Measurements from ENCODE around the gene ANKRD33.

The ANKRD33 gene

GRCh38 chr12:51848326-51848727, 39.6 kb upstream of the ANKRD33 start, which contains the start of gene FIGNL2:
Gene FIGNL2, minus strand, starts transcription at chr12:51848718. Its CDS starts 26,305 bp downstream, at chr12:51822413.
- H3K4me1 ChIP-seq (ENCODE audit: control insufficient read depth, insufficient read depth, low read length), result peaks cover 3% of the 10 kb centered on the region

GRCh38 chr12:51848841-51849735, 38.8 kb upstream of the ANKRD33 start:
- peaks cover 3% of the 10 kb centered on the region for H3K4me1 ChIP-seq (ENCODE audit: control insufficient read depth, insufficient read depth, low read length)
- no peaks in the 10 kb centered on the region for H3K36me3 ChIP-seq (ENCODE audit: control insufficient read depth, insufficient read depth, low read length, severe bottlenecking)
- peak; percentile 34 for DNase-seq (ENCODE audit: low read depth)
- H3K9me3 ChIP-seq (ENCODE audit: control insufficient read depth, low read length), result no peaks in the 10 kb centered on the region
- no peak overlapping the region for H3K9ac ChIP-seq (ENCODE audit: low read length)
- peaks cover 25% of the 10 kb centered on the region for H3K27me3 ChIP-seq (replicated peaks; ENCODE audit: control insufficient read depth, insufficient read depth, low read length)
- no peak overlapping the region for H3K4me3 ChIP-seq (ENCODE audit: low read length)

More at GRCh38 chr12:51848326-51848727, 39.6 kb upstream of the ANKRD33 start, which contains the start of gene FIGNL2:
- no peaks in the 10 kb centered on the region for H3K36me3 ChIP-seq (ENCODE audit: control insufficient read depth, insufficient read depth, low read length, severe bottlenecking)
- peak; percentile 41 for DNase-seq (ENCODE audit: low read depth)
- peaks cover 29% of the 10 kb centered on the region for H3K27me3 ChIP-seq (replicated peaks; ENCODE audit: control insufficient read depth, insufficient read depth, low read length)
- peak within 1 kb of the TSS; percentile 33 for H3K4me3 ChIP-seq (ENCODE audit: low read length)
- H3K9ac ChIP-seq (ENCODE audit: low read length), result no peak within 1 kb of the TSS
- H3K9me3 ChIP-seq (ENCODE audit: control insufficient read depth, low read length), result no peaks in the 10 kb centered on the region

- Histone ChIP-seq H3K4me3 (ENCODE audit: low read length) (no peak overlapping the region), H3K9me3 (ENCODE audit: control insufficient read depth, low read length) (no peaks in the 10 kb centered on the region), H3K4me1 (ENCODE audit: control insufficient read depth, insufficient read depth, low read length) (peaks cover 3% of the 10 kb centered on the region), H3K36me3 (ENCODE audit: control insufficient read depth, insufficient read depth, low read length, severe bottlenecking) (no peaks in the 10 kb centered on the region), H3K9ac (ENCODE audit: low read length) (no peak overlapping the region), H3K27me3 (replicated peaks; ENCODE audit: control insufficient read depth, insufficient read depth, low read length) (peaks cover 12% of the 10 kb centered on the region)
- DNase-seq (ENCODE audit: low read depth), result no peak
These were observed 37.6 kb upstream of the ANKRD33 start for GRCh38 chr12:51850081-51850964.

GRCh38 chr12:51850965-51851299, 37.0 kb upstream of the ANKRD33 start:
- Histone ChIP-seq H3K9ac (ENCODE audit: low read length) (no peak overlapping the region), H3K9me3 (ENCODE audit: control insufficient read depth, low read length) (no peaks in the 10 kb centered on the region), H3K36me3 (ENCODE audit: control insufficient read depth, insufficient read depth, low read length, severe bottlenecking) (no peaks in the 10 kb centered on the region), H3K4me3 (ENCODE audit: low read length) (no peak overlapping the region), H3K27me3 (replicated peaks; ENCODE audit: control insufficient read depth, insufficient read depth, low read length) (peaks cover 7% of the 10 kb centered on the region), H3K4me1 (ENCODE audit: control insufficient read depth, insufficient read depth, low read length) (peaks cover 7% of the 10 kb centered on the region)
- DNase-seq (ENCODE audit: low read depth), result no peak

GRCh38 chr12:51851413-51852124, 36.3 kb upstream of the ANKRD33 start:
- Histone ChIP-seq H3K4me3 (ENCODE audit: low read length) (no peak overlapping the region), H3K9ac (ENCODE audit: low read length) (no peak overlapping the region), H3K9me3 (ENCODE audit: control insufficient read depth, low read length) (no peaks in the 10 kb centered on the region), H3K4me1 (ENCODE audit: control insufficient read depth, insufficient read depth, low read length) (peaks cover 13% of the 10 kb centered on the region), H3K36me3 (ENCODE audit: control insufficient read depth, insufficient read depth, low read length, severe bottlenecking) (no peaks in the 10 kb centered on the region), H3K27me3 (replicated peaks; ENCODE audit: control insufficient read depth, insufficient read depth, low read length) (peaks cover under 1% of the 10 kb centered on the region)
- DNase-seq (ENCODE audit: low read depth), result no peak

- Histone ChIP-seq H3K9ac (ENCODE audit: low read length) (no peak overlapping the region), H3K9me3 (ENCODE audit: control insufficient read depth, low read length) (no peaks in the 10 kb centered on the region), H3K36me3 (ENCODE audit: control insufficient read depth, insufficient read depth, low read length, severe bottlenecking) (no peaks in the 10 kb centered on the region), H3K4me1 (ENCODE audit: control insufficient read depth, insufficient read depth, low read length) (peaks cover 14% of the 10 kb centered on the region), H3K27me3 (replicated peaks; ENCODE audit: control insufficient read depth, insufficient read depth, low read length) (no peaks in the 10 kb centered on the region), H3K4me3 (ENCODE audit: low read length) (no peak overlapping the region)
- peak; percentile 48 for DNase-seq (ENCODE audit: low read depth)
These were observed 35.3 kb upstream of the ANKRD33 start for GRCh38 chr12:51852404-51853137.

- DNase-seq (ENCODE audit: low read depth), result peak; percentile 55
- H3K27me3 ChIP-seq (replicated peaks; ENCODE audit: control insufficient read depth, insufficient read depth, low read length), result no peaks in the 10 kb centered on the region
- no peaks in the 10 kb centered on the region for H3K9me3 ChIP-seq (ENCODE audit: control insufficient read depth, low read length)
- H3K4me1 ChIP-seq (ENCODE audit: control insufficient read depth, insufficient read depth, low read length), result peaks cover 14% of the 10 kb centered on the region
- peak overlapping the region; percentile 73 for H3K4me3 ChIP-seq (ENCODE audit: low read length)
- H3K9ac ChIP-seq (ENCODE audit: low read length), result peak overlapping the region; percentile 63
- no peaks in the 10 kb centered on the region for H3K36me3 ChIP-seq (ENCODE audit: control insufficient read depth, insufficient read depth, low read length, severe bottlenecking)
These were observed 32.1 kb upstream of the ANKRD33 start for GRCh38 chr12:51855586-51856428.

- Histone ChIP-seq H3K36me3 (ENCODE audit: control insufficient read depth, insufficient read depth, low read length, severe bottlenecking) (no peaks in the 10 kb centered on the region), H3K4me1 (ENCODE audit: control insufficient read depth, insufficient read depth, low read length) (peaks cover 17% of the 10 kb centered on the region), H3K9ac (ENCODE audit: low read length) (no peak overlapping the region), H3K9me3 (ENCODE audit: control insufficient read depth, low read length) (no peaks in the 10 kb centered on the region), H3K4me3 (ENCODE audit: low read length) (no peak overlapping the region), H3K27me3 (replicated peaks; ENCODE audit: control insufficient read depth, insufficient read depth, low read length) (peaks cover 10% of the 10 kb centered on the region)
- no peak for DNase-seq (ENCODE audit: low read depth)
These were observed 26.9 kb upstream of the ANKRD33 start for GRCh38 chr12:51860986-51861385.

GRCh38 chr12:51862947-51863346, 25.0 kb upstream of the ANKRD33 start:
- DNase-seq (ENCODE audit: low read depth), result no peak
- Histone ChIP-seq H3K36me3 (ENCODE audit: control insufficient read depth, insufficient read depth, low read length, severe bottlenecking) (no peaks in the 10 kb centered on the region), H3K9me3 (ENCODE audit: control insufficient read depth, low read length) (no peaks in the 10 kb centered on the region), H3K4me3 (ENCODE audit: low read length) (no peak overlapping the region), H3K27me3 (replicated peaks; ENCODE audit: control insufficient read depth, insufficient read depth, low read length) (peaks cover 10% of the 10 kb centered on the region), H3K4me1 (ENCODE audit: control insufficient read depth, insufficient read depth, low read length) (peaks cover 11% of the 10 kb centered on the region), H3K9ac (ENCODE audit: low read length) (no peak overlapping the region)
